ENCODE measurements around the gene PKMYT1.

Gene PKMYT1

DNA sequence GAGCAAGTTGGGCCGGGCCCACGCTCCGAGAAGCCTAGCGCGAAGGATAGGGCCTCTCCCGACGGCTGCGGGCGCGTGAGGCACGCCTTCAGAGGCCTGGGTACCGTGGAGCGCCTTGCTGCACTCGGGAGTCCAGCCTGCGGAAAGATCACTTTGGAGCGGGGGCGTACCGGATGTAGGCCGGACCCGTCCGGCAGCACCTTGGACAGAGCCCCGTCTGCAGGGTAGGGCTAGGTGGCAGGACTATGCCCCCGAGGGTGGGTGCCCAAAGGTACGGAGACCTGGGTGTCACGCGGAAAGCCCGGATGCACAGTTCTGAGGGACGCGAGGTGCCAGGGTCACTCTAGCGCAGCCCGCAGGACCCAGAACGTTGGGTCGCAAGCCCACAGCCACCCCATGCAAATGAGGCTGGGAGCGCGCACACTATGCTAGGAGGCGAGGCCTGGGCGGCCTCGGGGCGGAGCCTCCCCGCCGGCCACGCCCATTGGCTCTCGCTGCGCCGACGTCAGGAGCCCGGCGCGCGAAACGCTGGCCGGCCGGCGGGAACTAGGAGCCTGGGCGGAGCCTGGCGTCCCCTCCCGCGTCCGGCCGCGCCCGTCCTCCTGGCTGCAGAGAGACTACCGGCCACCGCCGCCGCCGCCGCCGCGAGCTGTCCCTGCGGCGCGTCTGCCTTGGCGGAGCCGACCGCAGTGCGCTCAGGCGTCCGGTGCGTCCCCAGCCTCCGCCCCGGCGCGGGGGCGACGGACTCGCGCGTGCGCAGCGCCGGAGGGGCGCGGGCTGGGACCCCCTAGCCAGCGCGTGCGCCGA is 11.3 kb downstream of the PKMYT1 start, which contains the start of gene PAQR4:
PAQR4 (plus strand) TSS at position 611 of the 807 bp plus-strand sequence. CDS start 327 bp downstream, outside the sequence.
- Histone ChIP-seq H3K9ac (ENCODE audit: low read length in 5 of 5) (peak within 1 kb of the TSS in 4 of 5 donors; percentile 21 to 64 (median 56)), H3K4me3 (ENCODE audit: low read depth in 1 of 5, low read length in 5 of 5) (peak within 1 kb of the TSS in 4 of 5 donors; percentile 72 to 79 (median 78)), H3K9me3 (ENCODE audit: control insufficient read depth in 5 of 5, low read length in 5 of 5) (no peaks in the 10 kb centered on the region), H3K36me3 (ENCODE audit: control insufficient read depth in 5 of 5, insufficient read depth in 5 of 5, low read length in 5 of 5) (peaks cover 0 to 4% (median 0%) of the 10 kb centered on the region in 5 donors), H3K27ac (ENCODE audit: low read depth, low read length) (no peak within 1 kb of the TSS), H3K4me1 (ENCODE audit: control insufficient read depth in 5 of 5, insufficient read depth in 5 of 5, low read length in 5 of 5) (peaks cover 0 to 57% (median 41%) of the 10 kb centered on the region in 5 donors), H3K27me3 (ENCODE audit: control insufficient read depth in 5 of 5, insufficient read depth in 4 of 5, low read length in 5 of 5) (peaks cover 22 to 46% (median 35%) of the 10 kb centered on the region in 5 donors)

DNA sequence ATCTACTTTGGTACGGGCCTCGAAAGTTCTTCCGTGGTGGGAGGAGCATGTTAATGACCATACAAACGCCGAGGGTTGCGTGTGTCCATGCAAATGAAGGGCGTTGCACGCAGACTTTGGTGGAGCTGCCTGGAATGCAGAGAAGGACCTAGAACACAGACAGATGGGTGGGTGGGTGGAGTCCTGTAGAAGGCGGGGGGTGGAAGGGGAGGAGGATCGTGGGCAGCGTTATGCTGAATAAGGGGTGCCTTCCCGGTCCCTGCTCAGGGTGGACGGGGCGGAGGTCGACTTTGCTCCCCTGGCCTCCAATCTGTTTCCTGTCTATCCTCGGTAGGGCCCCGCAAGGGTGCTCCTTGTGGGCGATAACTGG is 11.9 kb downstream of the PKMYT1 start:
- Histone ChIP-seq H3K9ac (ENCODE audit: low read length in 5 of 5) (no peak overlapping the region), H3K4me3 (ENCODE audit: low read depth in 1 of 5, low read length in 5 of 5) (peak overlapping the region in 4 of 5 donors; percentile 72 to 79 (median 78)), H3K4me1 (ENCODE audit: control insufficient read depth in 5 of 5, insufficient read depth in 5 of 5, low read length in 5 of 5) (peaks cover 0 to 63% (median 46%) of the 10 kb centered on the region in 5 donors), H3K9me3 (ENCODE audit: control insufficient read depth in 5 of 5, low read length in 5 of 5) (no peaks in the 10 kb centered on the region), H3K36me3 (ENCODE audit: control insufficient read depth in 5 of 5, insufficient read depth in 5 of 5, low read length in 5 of 5) (peaks cover 0 to 4% (median 0%) of the 10 kb centered on the region in 5 donors), H3K27me3 (ENCODE audit: control insufficient read depth in 5 of 5, insufficient read depth in 4 of 5, low read length in 5 of 5) (peaks cover 28 to 52% (median 40%) of the 10 kb centered on the region in 5 donors), H3K27ac (ENCODE audit: low read depth, low read length) (no peak overlapping the region)

GRCh38 chr16:2967721-2968161 is 12.5 kb downstream of the PKMYT1 start:
- Histone ChIP-seq H3K4me1 (ENCODE audit: control insufficient read depth in 5 of 5, insufficient read depth in 5 of 5, low read length in 5 of 5) (peaks cover 0 to 63% (median 46%) of the 10 kb centered on the region in 5 donors), H3K9ac (ENCODE audit: low read length in 5 of 5) (no peak overlapping the region), H3K9me3 (ENCODE audit: control insufficient read depth in 5 of 5, low read length in 5 of 5) (no peaks in the 10 kb centered on the region), H3K27ac (ENCODE audit: low read depth, low read length) (no peak overlapping the region), H3K36me3 (ENCODE audit: control insufficient read depth in 5 of 5, insufficient read depth in 5 of 5, low read length in 5 of 5) (peaks cover 0 to 4% (median 0%) of the 10 kb centered on the region in 5 donors), H3K4me3 (ENCODE audit: low read depth in 1 of 5, low read length in 5 of 5) (no peak overlapping the region), H3K27me3 (ENCODE audit: control insufficient read depth in 5 of 5, insufficient read depth in 4 of 5, low read length in 5 of 5) (peaks cover 30 to 56% (median 43%) of the 10 kb centered on the region in 5 donors)

DNA sequence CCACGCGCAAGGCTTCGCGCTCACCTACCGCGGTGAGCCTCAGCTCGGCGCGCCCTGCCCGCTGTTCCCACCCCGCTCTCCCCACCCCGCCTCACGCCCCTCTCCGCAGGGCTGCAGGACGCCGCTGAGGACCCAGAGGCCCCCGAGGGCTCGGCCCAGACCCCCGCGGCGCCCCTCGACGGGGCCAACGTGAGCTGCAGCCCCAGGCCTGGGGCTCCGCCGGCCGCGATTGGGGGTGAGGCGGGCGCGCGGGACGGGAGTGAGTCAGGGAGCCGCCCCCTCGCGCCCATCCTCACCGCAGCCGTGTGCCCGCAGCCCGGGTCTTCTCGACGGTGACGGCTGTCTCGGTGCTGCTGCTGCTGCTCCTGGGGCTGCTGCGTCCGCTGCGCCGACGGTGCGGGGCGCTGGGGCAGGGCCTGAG is 13.0 kb downstream of the PKMYT1 start:
- Histone ChIP-seq H3K4me3 (ENCODE audit: low read depth in 1 of 5, low read length in 5 of 5) (peak overlapping the region in 2 of 5 donors; percentile 26 to 45), H3K36me3 (ENCODE audit: control insufficient read depth in 5 of 5, insufficient read depth in 5 of 5, low read length in 5 of 5) (peaks cover 0 to 4% (median 0%) of the 10 kb centered on the region in 5 donors), H3K27ac (ENCODE audit: low read depth, low read length) (no peak overlapping the region), H3K4me1 (ENCODE audit: control insufficient read depth in 5 of 5, insufficient read depth in 5 of 5, low read length in 5 of 5) (peaks cover 0 to 63% (median 46%) of the 10 kb centered on the region in 5 donors), H3K9ac (ENCODE audit: low read length in 5 of 5) (no peak overlapping the region), H3K9me3 (ENCODE audit: control insufficient read depth in 5 of 5, low read length in 5 of 5) (no peaks in the 10 kb centered on the region), H3K27me3 (ENCODE audit: control insufficient read depth in 5 of 5, insufficient read depth in 4 of 5, low read length in 5 of 5) (peaks cover 35 to 61% (median 48%) of the 10 kb centered on the region in 5 donors)

- Histone ChIP-seq H3K4me3 (ENCODE audit: low read depth in 1 of 5, low read length in 5 of 5) (peak overlapping the region in 3 of 5 donors; percentile 26 to 45 (median 41)), H3K27me3 (ENCODE audit: control insufficient read depth in 5 of 5, insufficient read depth in 4 of 5, low read length in 5 of 5) (peaks cover 40 to 65% (median 52%) of the 10 kb centered on the region in 5 donors), H3K4me1 (ENCODE audit: control insufficient read depth in 5 of 5, insufficient read depth in 5 of 5, low read length in 5 of 5) (peaks cover 0 to 63% (median 47%) of the 10 kb centered on the region in 5 donors), H3K36me3 (ENCODE audit: control insufficient read depth in 5 of 5, insufficient read depth in 5 of 5, low read length in 5 of 5) (peaks cover 0 to under 1% (median 0%) of the 10 kb centered on the region in 5 donors), H3K27ac (ENCODE audit: low read depth, low read length) (no peak overlapping the region), H3K9me3 (ENCODE audit: control insufficient read depth in 5 of 5, low read length in 5 of 5) (no peaks in the 10 kb centered on the region), H3K9ac (ENCODE audit: low read length in 5 of 5) (no peak overlapping the region)
Observed at GRCh38 chr16:2966808-2967191, 13.4 kb downstream of the PKMYT1 start.

- H3K27me3 ChIP-seq (ENCODE audit: control insufficient read depth in 5 of 5, insufficient read depth in 4 of 5, low read length in 5 of 5) = peaks cover 43 to 69% (median 57%) of the 10 kb centered on the region in 5 donors
- H3K27ac ChIP-seq (ENCODE audit: low read depth, low read length) = no peak overlapping the region
- H3K36me3 ChIP-seq (ENCODE audit: control insufficient read depth in 5 of 5, insufficient read depth in 5 of 5, low read length in 5 of 5) = no peaks in the 10 kb centered on the region
- H3K9me3 ChIP-seq (ENCODE audit: control insufficient read depth in 5 of 5, low read length in 5 of 5) = no peaks in the 10 kb centered on the region
- peak overlapping the region in 3 of 5 donors; percentile 26 to 45 (median 41) for H3K4me3 ChIP-seq (ENCODE audit: low read depth in 1 of 5, low read length in 5 of 5)
- H3K4me1 ChIP-seq (ENCODE audit: control insufficient read depth in 5 of 5, insufficient read depth in 5 of 5, low read length in 5 of 5) = peaks cover 0 to 60% (median 51%) of the 10 kb centered on the region in 5 donors
- H3K9ac ChIP-seq (ENCODE audit: low read length in 5 of 5) = no peak overlapping the region
Observed at GRCh38 chr16:2966043-2966807, 14.0 kb downstream of the PKMYT1 start.

GRCh38 chr16:2964475-2965336 is 15.5 kb downstream of the PKMYT1 start:
- Histone ChIP-seq H3K9me3 (ENCODE audit: control insufficient read depth in 5 of 5, low read length in 5 of 5) (no peaks in the 10 kb centered on the region), H3K27me3 (ENCODE audit: control insufficient read depth in 5 of 5, insufficient read depth in 4 of 5, low read length in 5 of 5) (peaks cover 43 to 76% (median 60%) of the 10 kb centered on the region in 5 donors), H3K4me3 (ENCODE audit: low read depth in 1 of 5, low read length in 5 of 5) (peak overlapping the region in 1 of 5 donors; percentile 44), H3K9ac (ENCODE audit: low read length in 5 of 5) (no peak overlapping the region), H3K27ac (ENCODE audit: low read depth, low read length) (no peak overlapping the region), H3K4me1 (ENCODE audit: control insufficient read depth in 5 of 5, insufficient read depth in 5 of 5, low read length in 5 of 5) (peaks cover 0 to 45% (median 38%) of the 10 kb centered on the region in 5 donors), H3K36me3 (ENCODE audit: control insufficient read depth in 5 of 5, insufficient read depth in 5 of 5, low read length in 5 of 5) (no peaks in the 10 kb centered on the region)

GRCh38 chr16:2963723-2964474 is 16.3 kb downstream of the PKMYT1 start, which contains the start of gene KREMEN2:
TSS of gene KREMEN2 (plus strand) at chr16:2964275. CDS start at chr16:2964521, 246 bp downstream.
- Histone ChIP-seq H3K4me1 (ENCODE audit: control insufficient read depth in 5 of 5, insufficient read depth in 5 of 5, low read length in 5 of 5) (peaks cover 0 to 39% (median 34%) of the 10 kb centered on the region in 5 donors), H3K27me3 (ENCODE audit: control insufficient read depth in 5 of 5, insufficient read depth in 4 of 5, low read length in 5 of 5) (peaks cover 43 to 76% (median 64%) of the 10 kb centered on the region in 5 donors), H3K27ac (ENCODE audit: low read depth, low read length) (no peak within 1 kb of the TSS), H3K9ac (ENCODE audit: low read length in 5 of 5) (no peak within 1 kb of the TSS), H3K9me3 (ENCODE audit: control insufficient read depth in 5 of 5, low read length in 5 of 5) (no peaks in the 10 kb centered on the region), H3K36me3 (ENCODE audit: control insufficient read depth in 5 of 5, insufficient read depth in 5 of 5, low read length in 5 of 5) (no peaks in the 10 kb centered on the region), H3K4me3 (ENCODE audit: low read depth in 1 of 5, low read length in 5 of 5) (peak within 1 kb of the TSS in 1 of 5 donors; percentile 44)

Measured in subcutaneous abdominal adipose tissue (tissue), 5 donors.